Astrocyte (in vitro differentiated cells and primary cell): Measurements from ENCODE around the gene SH3PXD2B. TPM values are rescaled to one million over a fixed set of nuclear protein-coding genes. Genes with fewer than 3 reads are reported as not detected.

Experiments
- DNase-seq: peaks from one replicate; pipeline ENCODE4 v3.0.0-alpha.2; 2010; ENCODE audit warnings: low read depth
- FAIRE-seq: peaks from 2 replicates; lab custom pipeline; 2011; peaks lifted over from hg19 to GRCh38; lab: Jason Lieb, UNC
- H2AFZ ChIP-seq: 2 replicates; pipeline ENCODE4 v1.6.0; 2012; ENCODE audit warnings: low read depth, low read length, inconsistent platforms
- H3K27ac ChIP-seq: 2 replicates; pipeline ENCODE4 v1.5.1; 2011; ENCODE audit warnings: low read depth, low read length, inconsistent platforms
- H3K27me3 ChIP-seq: 2 replicates; pipeline ENCODE4 v1.6.0; 2011; ENCODE audit warnings: low read length, inconsistent platforms; ENCODE audit not compliant: insufficient read depth
- H3K36me3 ChIP-seq: 2 replicates; pipeline ENCODE4 v1.5.1; 2011; ENCODE audit warnings: low read length, inconsistent platforms; ENCODE audit not compliant: insufficient read depth
- H3K4me1 ChIP-seq: 2 replicates; pipeline ENCODE4 v1.5.1; 2011; ENCODE audit warnings: low read length, inconsistent platforms; ENCODE audit not compliant: insufficient read depth
- H3K4me2 ChIP-seq: 2 replicates; pipeline ENCODE4 v1.6.0; 2012; ENCODE audit warnings: low read length, inconsistent platforms
- H3K4me3 ChIP-seq: 2 replicates; pipeline ENCODE4 v1.5.1; 2011; ENCODE audit warnings: low read depth, mild to moderate bottlenecking, low read length, inconsistent platforms; ENCODE audit not compliant: insufficient read depth
- H3K79me2 ChIP-seq: 2 replicates; pipeline ENCODE4 v1.6.0; 2012; ENCODE audit warnings: mild to moderate bottlenecking, low read length, inconsistent platforms; ENCODE audit not compliant: insufficient read depth
- H3K9ac ChIP-seq: 2 replicates; pipeline ENCODE4 v1.6.0; 2012; ENCODE audit warnings: mild to moderate bottlenecking, low read length, inconsistent platforms
- H3K9me3 ChIP-seq: 2 replicates; pipeline ENCODE4 v1.5.1; 2012; ENCODE audit warnings: low read depth, mild to moderate bottlenecking, low read length, inconsistent platforms; ENCODE audit not compliant: insufficient read depth
- H4K20me1 ChIP-seq: 2 replicates; pipeline ENCODE4 v1.6.0; 2012; ENCODE audit warnings: low read length, inconsistent platforms; ENCODE audit not compliant: insufficient read depth
- H3K27ac Mint-ChIP-seq: one replicate; pipeline ENCODE4 v1.8.0; 2021; ENCODE audit warnings: mild to moderate bottlenecking, mixed read lengths; ENCODE audit not compliant: unreplicated experiment
- H3K27me3 Mint-ChIP-seq: one replicate; pipeline ENCODE4 v1.8.0; 2021; ENCODE audit warnings: low read depth, mixed read lengths; ENCODE audit not compliant: unreplicated experiment
- H3K36me3 Mint-ChIP-seq: one replicate; pipeline ENCODE4 v1.8.0; 2021; ENCODE audit warnings: low read depth, mixed read lengths; ENCODE audit not compliant: unreplicated experiment
- H3K4me1 Mint-ChIP-seq: one replicate; pipeline ENCODE4 v1.8.0; 2021; ENCODE audit warnings: low read depth, mixed read lengths; ENCODE audit not compliant: unreplicated experiment
- H3K4me3 Mint-ChIP-seq: one replicate; pipeline ENCODE4 v1.8.0; 2021; ENCODE audit warnings: mild to moderate bottlenecking, moderate library complexity, mixed read lengths; ENCODE audit not compliant: unreplicated experiment
- H3K9me3 Mint-ChIP-seq: one replicate; pipeline ENCODE4 v1.8.0; 2021; ENCODE audit warnings: mild to moderate bottlenecking, mixed read lengths; ENCODE audit not compliant: unreplicated experiment
- CTCF ChIP-seq: IDR thresholded peaks from 2 replicates; pipeline ENCODE4 v1.5.1; 2011; ENCODE audit warnings: low read depth, mild to moderate bottlenecking, inconsistent platforms, low read length, moderate library complexity; ENCODE audit not compliant: insufficient read depth
- EZH2 ChIP-seq: IDR thresholded peaks from 2 replicates; pipeline ENCODE4 v1.6.1; 2012; ENCODE audit warnings: mild to moderate bottlenecking, low read length, inconsistent platforms; ENCODE audit not compliant: insufficient read depth
- total RNA-seq: library from RNA; stranded (reverse); gene quantifications from 2 replicates; pipeline ENCODE4 v1.2.1, GENCODE V29; 2021

The SH3PXD2B gene
- total RNA-seq, 1 donor from 2014 or later = 66.0 TPM

DNA sequence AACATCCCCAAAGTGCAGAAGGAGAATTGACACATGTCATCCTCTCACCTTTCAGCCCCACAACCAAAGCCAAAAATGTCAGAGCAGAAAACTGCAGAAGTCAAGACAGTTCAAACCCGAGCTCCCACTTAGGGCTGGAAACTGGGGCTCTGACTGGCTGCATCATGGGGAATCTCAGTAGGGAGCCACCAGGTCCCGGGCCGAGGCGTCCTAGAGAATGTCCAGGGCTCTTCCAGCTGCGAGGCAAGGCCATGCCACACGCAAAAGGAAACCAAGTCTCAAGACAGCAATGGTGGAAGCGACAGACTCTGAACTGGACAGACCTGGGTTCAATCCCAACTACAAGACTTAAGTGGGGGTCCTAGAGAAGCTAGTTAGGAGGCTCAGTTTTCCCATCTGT is 13.8 kb downstream of the SH3PXD2B start:
- no peak for DNase-seq
- Histone ChIP-seq H3K9me3 (no peaks in the 10 kb centered on the region), H3K4me1 (peaks cover 43% of the 10 kb centered on the region), H2AFZ (no peak overlapping the region), H3K79me2 (peaks cover 86% of the 10 kb centered on the region), H3K27me3 (no peaks in the 10 kb centered on the region), H3K9ac (no peak overlapping the region), H3K36me3 (no peaks in the 10 kb centered on the region), H3K4me2 (no peak overlapping the region), H3K4me3 (no peak overlapping the region), H4K20me1 (peaks cover 98% of the 10 kb centered on the region), H3K27ac (no peak overlapping the region)
- H3K27ac Mint-ChIP-seq = no peak overlapping the region
- no peaks in the 10 kb centered on the region for H3K9me3 Mint-ChIP-seq
- peaks cover 4% of the 10 kb centered on the region for H3K36me3 Mint-ChIP-seq
- H3K27me3 Mint-ChIP-seq = no peaks in the 10 kb centered on the region
- H3K4me3 Mint-ChIP-seq = no peak overlapping the region
- no peak for FAIRE-seq
- no peak for TF ChIP-seq EZH2
- no peak for TF ChIP-seq CTCF
- peaks cover 44% of the 10 kb centered on the region for H3K4me1 Mint-ChIP-seq

DNA sequence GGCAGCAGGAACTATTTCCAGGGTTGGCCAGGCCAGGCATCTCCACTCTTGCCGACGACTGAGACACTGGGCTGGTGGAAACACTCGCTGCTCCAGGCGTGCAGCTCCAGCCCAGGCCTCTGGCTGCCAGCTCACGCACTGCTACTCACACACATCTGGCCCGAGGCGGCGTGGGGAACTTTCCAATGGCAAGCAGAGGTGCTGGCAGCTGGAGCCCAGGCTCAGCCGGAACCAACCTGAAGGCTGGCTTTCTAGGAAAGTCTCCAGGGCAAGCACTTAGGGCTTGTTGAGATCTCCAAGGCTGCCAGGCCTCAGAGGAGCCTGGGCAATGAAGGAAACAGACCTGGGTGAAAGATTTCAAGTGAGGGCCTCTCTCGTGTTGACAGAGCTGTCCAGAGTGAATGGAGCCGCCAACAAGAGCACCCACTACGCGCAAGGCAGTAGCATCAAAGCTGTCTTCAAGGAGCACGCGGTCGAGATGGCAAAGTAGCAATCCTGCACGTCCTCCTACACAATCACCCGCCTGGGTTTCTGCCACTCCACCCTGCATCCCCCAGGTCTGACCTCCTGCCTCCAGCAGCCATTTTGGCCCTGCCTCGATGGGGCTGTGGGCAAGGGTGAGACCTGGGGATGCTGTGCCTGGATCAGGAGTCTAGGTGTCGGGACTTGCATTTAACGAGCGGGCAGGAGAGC is 14.4 kb downstream of the SH3PXD2B start:
- Histone ChIP-seq H3K4me3 (no peak overlapping the region), H3K36me3 (no peaks in the 10 kb centered on the region), H2AFZ (no peak overlapping the region), H3K4me2 (no peak overlapping the region), H3K9ac (no peak overlapping the region), H3K27ac (no peak overlapping the region), H3K79me2 (peaks cover 86% of the 10 kb centered on the region), H3K4me1 (peaks cover 40% of the 10 kb centered on the region), H3K27me3 (no peaks in the 10 kb centered on the region), H3K9me3 (no peaks in the 10 kb centered on the region), H4K20me1 (peaks cover 98% of the 10 kb centered on the region)
- H3K4me1 Mint-ChIP-seq = peaks cover 39% of the 10 kb centered on the region
- H3K27ac Mint-ChIP-seq = no peak overlapping the region
- H3K36me3 Mint-ChIP-seq = peaks cover 6% of the 10 kb centered on the region
- DNase-seq = no peak
- TF ChIP-seq CTCF = no peak
- TF ChIP-seq EZH2 = no peak
- H3K4me3 Mint-ChIP-seq = no peak overlapping the region
- no peaks in the 10 kb centered on the region for H3K9me3 Mint-ChIP-seq
- no peak for FAIRE-seq
- no peaks in the 10 kb centered on the region for H3K27me3 Mint-ChIP-seq

DNA sequence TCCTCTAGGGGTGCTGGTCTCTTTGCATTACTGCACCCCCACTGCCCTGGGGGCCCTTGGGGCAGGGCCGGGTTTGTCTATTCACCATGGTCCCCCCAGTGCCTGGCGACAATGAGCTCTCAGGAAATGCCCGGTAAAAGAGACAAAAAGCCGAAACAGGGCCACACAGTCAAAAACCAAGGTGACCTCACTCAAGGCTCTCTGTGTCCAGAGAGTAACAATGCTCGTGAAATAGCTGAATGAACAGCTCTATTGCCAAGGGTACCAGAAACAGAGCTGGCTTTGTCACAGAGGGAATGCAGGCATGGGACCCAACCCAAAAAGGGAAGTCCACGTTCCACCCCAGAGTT is 16.0 kb downstream of the SH3PXD2B start:
- no peak overlapping the region for H3K27ac Mint-ChIP-seq
- no peak overlapping the region for H2AFZ ChIP-seq
- H3K4me1 Mint-ChIP-seq = peaks cover 23% of the 10 kb centered on the region
- H3K4me3 ChIP-seq = no peak overlapping the region
- no peak overlapping the region for H3K27ac ChIP-seq
- no peak overlapping the region for H3K4me3 Mint-ChIP-seq
- no peaks in the 10 kb centered on the region for H3K9me3 ChIP-seq
- TF ChIP-seq EZH2 = no peak
- TF ChIP-seq CTCF = no peak
- H3K9me3 Mint-ChIP-seq = no peaks in the 10 kb centered on the region
- peaks cover 25% of the 10 kb centered on the region for H3K4me1 ChIP-seq
- no peaks in the 10 kb centered on the region for H3K36me3 ChIP-seq
- H3K9ac ChIP-seq = peak overlapping the region; percentile 29
- H3K27me3 Mint-ChIP-seq = no peaks in the 10 kb centered on the region
- H3K36me3 Mint-ChIP-seq = peaks cover 6% of the 10 kb centered on the region
- no peaks in the 10 kb centered on the region for H3K27me3 ChIP-seq
- no peak for FAIRE-seq
- no peak for DNase-seq
- H3K79me2 ChIP-seq = peaks cover 97% of the 10 kb centered on the region
- peaks cover 100% of the 10 kb centered on the region for H4K20me1 ChIP-seq
- peak overlapping the region; percentile 56 for H3K4me2 ChIP-seq
